Liver (tissue), 9 donors: ENCODE measurements around the gene PRR5L. TPM values are rescaled to one million over a fixed set of nuclear protein-coding genes. Genes with fewer than 3 reads are reported as not detected.

Experiments
- DNase-seq: peaks from one replicate; pipeline ENCODE4 v3.0.0-alpha.2; 2017; ENCODE audit warnings: low spot score
- H3K27ac ChIP-seq, 2 donors: one replicate each; pipeline ENCODE4 v1.7.0; 2013; ENCODE audit warnings: inconsistent platforms in 2 of 2, low read length in 2 of 2, control low read depth in 1 of 2, low read depth in 1 of 2, mild to moderate bottlenecking in 1 of 2
- H3K27me3 ChIP-seq, 4 donors: one replicate each; pipeline versions ENCODE4 v1.6.1 to v1.7.0; 2013; ENCODE audit warnings: low read length in 3 of 4, inconsistent platforms in 1 of 4, mild to moderate bottlenecking in 1 of 4, moderate library complexity in 1 of 4; ENCODE audit not compliant: control insufficient read depth in 4 of 4, insufficient read depth in 4 of 4
- H3K36me3 ChIP-seq, 4 donors: one replicate each; pipeline versions ENCODE4 v1.6.1 to v1.7.0; 2013; ENCODE audit warnings: low read length in 3 of 4, mild to moderate bottlenecking in 3 of 4, low read depth in 1 of 4, moderate library complexity in 1 of 4; ENCODE audit not compliant: control insufficient read depth in 4 of 4, insufficient read depth in 3 of 4
- H3K4me1 ChIP-seq, 4 donors: one replicate each; pipeline versions ENCODE4 v1.6.1 to v1.7.0; 2013; ENCODE audit warnings: low read length in 3 of 4, mild to moderate bottlenecking in 3 of 4, moderate library complexity in 1 of 4; ENCODE audit not compliant: control insufficient read depth in 4 of 4, insufficient read depth in 4 of 4
- H3K4me3 ChIP-seq, 3 donors: one replicate each; pipeline versions ENCODE4 v1.6.1 to v1.7.0; 2013; ENCODE audit warnings: low read length in 3 of 3, control low read depth in 1 of 3, low read depth in 1 of 3, mild to moderate bottlenecking in 1 of 3
- H3K9ac ChIP-seq, 2 donors: one replicate each; pipeline ENCODE4 v1.7.0; 2013; ENCODE audit warnings: low read length in 2 of 2, mild to moderate bottlenecking in 2 of 2, moderate library complexity in 2 of 2, control low read depth in 1 of 2, low read depth in 1 of 2
- H3K9me3 ChIP-seq, 4 donors: one replicate each; pipeline versions ENCODE4 v1.6.1 to v1.7.0; 2013; ENCODE audit warnings: low read length in 3 of 4; ENCODE audit not compliant: control insufficient read depth in 4 of 4
- EGR1 ChIP-seq, 2 donors: IDR thresholded peaks; 2 replicates each; pipeline ENCODE4 v1.6.1; 2016 to 2018; ENCODE audit warnings: antibody characterized with exemption in 2 of 2, low read depth in 2 of 2
- FOXA1 ChIP-seq: IDR thresholded peaks from 2 replicates; pipeline ENCODE4 v1.6.1; 2016; ENCODE audit warnings: antibody characterized with exemption
- FOXA2 ChIP-seq: IDR thresholded peaks from 2 replicates; pipeline ENCODE4 v1.6.1; 2016; ENCODE audit warnings: antibody characterized with exemption
- GABPA ChIP-seq, 2 donors: IDR thresholded peaks in 1 of 2; conservative IDR thresholded peaks in 1 of 2; 2 replicates each; pipeline ENCODE4 v1.6.1; 2016; ENCODE audit warnings: antibody characterized with exemption in 2 of 2, mild to moderate bottlenecking in 1 of 2, moderate library complexity in 1 of 2
- HNF4A ChIP-seq, 2 donors: conservative IDR thresholded peaks; 2 replicates each; pipeline ENCODE4 v1.6.1; 2016; ENCODE audit warnings: antibody characterized with exemption in 2 of 2, mild to moderate bottlenecking in 2 of 2
- HNF4G ChIP-seq: IDR thresholded peaks from 2 replicates; pipeline ENCODE4 v1.6.1; 2016; ENCODE audit warnings: antibody characterized with exemption
- JUND ChIP-seq, 2 donors: IDR thresholded peaks; 2 replicates each; pipeline ENCODE4 v1.6.1; 2016; ENCODE audit warnings: antibody characterized with exemption in 2 of 2
- NR2F2 ChIP-seq: IDR thresholded peaks from 2 replicates; pipeline ENCODE4 v1.6.1; 2016; ENCODE audit warnings: antibody characterized with exemption
- RAD21 ChIP-seq, 2 donors: IDR thresholded peaks; 2 replicates each; pipeline ENCODE4 v1.6.1; 2016; ENCODE audit warnings: antibody characterized with exemption in 2 of 2, mild to moderate bottlenecking in 2 of 2
- REST ChIP-seq: IDR thresholded peaks from 2 replicates; pipeline ENCODE4 v1.6.1; 2016; ENCODE audit warnings: antibody characterized with exemption, mild to moderate bottlenecking
- RXRA ChIP-seq, 2 donors: IDR thresholded peaks; 2 replicates each; pipeline ENCODE4 v1.6.1; 2017 to 2018; ENCODE audit warnings: antibody characterized with exemption in 2 of 2, mild to moderate bottlenecking in 1 of 2
- SP1 ChIP-seq: IDR thresholded peaks from 2 replicates; pipeline ENCODE4 v1.6.1; 2018; ENCODE audit warnings: antibody characterized with exemption, mild to moderate bottlenecking
- TAF1 ChIP-seq: conservative IDR thresholded peaks from 2 replicates; pipeline ENCODE4 v1.6.1; 2016; ENCODE audit warnings: antibody characterized with exemption, mild to moderate bottlenecking
- YY1 ChIP-seq: IDR thresholded peaks from 2 replicates; pipeline ENCODE4 v1.6.1; 2016; ENCODE audit warnings: antibody characterized with exemption, mild to moderate bottlenecking
- ZBTB33 ChIP-seq: IDR thresholded peaks from 2 replicates; pipeline ENCODE4 v1.6.1; 2016; ENCODE audit warnings: antibody characterized with exemption
- WGBS: extraction: QIAGEN DNeasy Blood & Tissue Kit; methylation state at CpG from one replicate; pipeline ENCODE4 v1.1.7; 2013; 5-methylcytosine and 5-hydroxymethylcytosine counted together
- polyA plus RNA-seq, 2 donors: library from polyadenylated mRNA; stranded (reverse) in 1 of 2; unstranded in 1 of 2; fragments of 200-250 nt in 1 of 2; fragments of >200 nt in 1 of 2; fragmentation: Nextera tagmentation in 1 of 2; extraction: Ambion mirVana in 1 of 2; gene quantifications; one replicate each; pipeline versions ENCODE4 v1.2.1 to v1.2.3, GENCODE V29; 2013 to 2015
- total RNA-seq, 2 donors: library from RNA; depleted of rRNA; stranded (reverse); fragments of >200 nt; gene quantifications; one replicate each; pipeline ENCODE4 v1.2.3, GENCODE V29; 2014
- TF ChIP-seq, protein P1 (sequence below): IDR thresholded peaks from 2 replicates; pipeline ENCODE4 v1.6.1; 2016; ENCODE audit warnings: antibody characterized with exemption
- TF ChIP-seq, protein P2 (sequence below): IDR thresholded peaks from 2 replicates; pipeline ENCODE4 v1.6.1; 2016; ENCODE audit warnings: antibody characterized with exemption
- donor health status: healthy.
- donor health status: healthy.
- donor health status: healthy.
- donor health status: healthy.
- donor health status: healthy.

The PRR5L gene
- total and polyA plus RNA-seq, 4 donors = 1.2 to 8.5 (median 4.5) TPM

GRCh38 chr11:36469881-36470802 is 174.1 kb downstream of the PRR5L start:
- no peak overlapping the region for H3K4me3 ChIP-seq
- no peaks in the 10 kb centered on the region for H3K27me3 ChIP-seq
- no peak for DNase-seq
- no peak overlapping the region for H3K27ac ChIP-seq
- H3K4me1 ChIP-seq = no peaks in the 10 kb centered on the region
- WGBS = 79% methylated on average over 5 of the region's 5 CpGs
- no peak overlapping the region for H3K9ac ChIP-seq
- H3K36me3 ChIP-seq = no peaks in the 10 kb centered on the region
- no peaks in the 10 kb centered on the region for H3K9me3 ChIP-seq
- TF ChIP-seq RAD21 (IDR thresholded peaks at IDR 0.05) = no peak
- TF ChIP-seq REST = no peak
- TF ChIP-seq, protein P1, sequence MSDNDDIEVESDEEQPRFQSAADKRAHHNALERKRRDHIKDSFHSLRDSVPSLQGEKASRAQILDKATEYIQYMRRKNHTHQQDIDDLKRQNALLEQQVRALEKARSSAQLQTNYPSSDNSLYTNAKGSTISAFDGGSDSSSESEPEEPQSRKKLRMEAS = no peak
- no peak for TF ChIP-seq NR2F2

- DNase-seq = no peak
- Histone ChIP-seq H3K36me3 (no peaks in the 10 kb centered on the region), H3K9me3 (no peaks in the 10 kb centered on the region), H3K27me3 (no peaks in the 10 kb centered on the region), H3K27ac (no peak overlapping the region), H3K4me1 (no peaks in the 10 kb centered on the region), H3K9ac (no peak overlapping the region), H3K4me3 (no peak overlapping the region)
- 76% methylated on average over 1 of the region's 1 CpG for WGBS
- no peak for TF ChIP-seq FOXA1
- no peak for TF ChIP-seq HNF4A (conservative IDR thresholded peaks at IDR 0.05)
- TF ChIP-seq NR2F2 = no peak
- no peak for TF ChIP-seq JUND (IDR thresholded peaks at IDR 0.05)
- no peak for TF ChIP-seq EGR1 (IDR thresholded peaks at IDR 0.05; ENCODE audit: low read depth in 2 of 2)
- TF ChIP-seq, protein P2, sequence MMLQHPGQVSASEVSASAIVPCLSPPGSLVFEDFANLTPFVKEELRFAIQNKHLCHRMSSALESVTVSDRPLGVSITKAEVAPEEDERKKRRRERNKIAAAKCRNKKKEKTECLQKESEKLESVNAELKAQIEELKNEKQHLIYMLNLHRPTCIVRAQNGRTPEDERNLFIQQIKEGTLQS = no peak
- no peak for TF ChIP-seq GABPA (IDR thresholded peaks at IDR 0.05 in 1 of 2, conservative IDR thresholded peaks at IDR 0.05 in 1 of 2)
- no peak for TF ChIP-seq REST
- TF ChIP-seq FOXA2 = no peak
- no peak for TF ChIP-seq SP1
- no peak for TF ChIP-seq YY1
- TF ChIP-seq RXRA (IDR thresholded peaks at IDR 0.05) = no peak
- no peak for TF ChIP-seq RAD21 (IDR thresholded peaks at IDR 0.05)
- TF ChIP-seq, protein P1 = no peak
- no peak for TF ChIP-seq TAF1
- no peak for TF ChIP-seq ZBTB33
- TF ChIP-seq HNF4G = no peak
These were observed 175.5 kb downstream of the PRR5L start for GRCh38 chr11:36471577-36471976.
